GM23248 (cell line): ENCODE measurements around the gene ANKRD63.

ENCODE experiments used
- EZH2 ChIP-seq: fragments of 200-600 bp; sonication (generic); IDR thresholded peaks from 2 replicates; pipeline ENCODE4 v1.6.1; 2018; ENCODE audit warnings: antibody characterized with exemption, mild to moderate bottlenecking; ENCODE audit not compliant: insufficient read depth, poor library complexity, severe bottlenecking
- EZH2phosphoT487 ChIP-seq: fragments of 200-600 bp; sonication (generic); IDR thresholded peaks from 2 replicates; pipeline ENCODE4 v1.6.1; 2018; ENCODE audit warnings: antibody characterized with exemption, moderate library complexity, mild to moderate bottlenecking, low read depth; ENCODE audit not compliant: insufficient read depth

- no peak for TF ChIP-seq EZH2phosphoT487
- no peak for TF ChIP-seq EZH2
Observed at GRCh38 chr15:40256638-40257235, 26.1 kb downstream of the ANKRD63 start.
